ENCODE data around the gene DYNC1I1. TPM values are rescaled to one million over a fixed set of nuclear protein-coding genes. Genes with fewer than 3 reads are reported as not detected.

Gene DYNC1I1
- total RNA-seq, 6 donors from 2014 or later: 0.46 to 3.1 (median 1.7) TPM; not detected in 1

DNA sequence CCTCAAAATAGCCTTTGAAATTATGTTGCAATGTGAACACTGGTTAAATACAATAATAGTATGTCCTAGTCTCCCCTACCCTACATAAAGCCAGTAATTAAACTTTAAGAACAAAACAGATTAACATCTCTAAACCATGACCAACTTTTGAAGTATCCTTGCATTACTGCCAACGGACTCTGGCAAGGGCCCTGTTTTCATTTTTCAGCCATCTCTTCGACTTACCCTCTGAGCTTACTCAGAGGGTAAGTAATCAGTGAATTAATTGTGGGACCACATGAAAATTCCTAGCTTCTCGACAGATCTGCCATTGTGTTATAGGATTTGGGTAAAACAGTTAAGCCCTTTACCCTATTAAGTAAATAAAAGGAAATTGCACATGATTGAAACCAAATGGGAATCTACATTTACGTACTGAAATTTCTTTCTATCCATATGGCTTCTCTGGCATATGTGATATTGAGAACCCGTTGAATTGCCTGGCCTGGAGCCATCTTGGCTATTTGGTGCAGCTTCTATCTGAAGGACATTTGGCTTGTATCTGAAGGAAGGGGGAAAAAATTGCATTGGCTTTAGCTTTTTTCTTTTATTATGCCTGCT lies 39.6 kb downstream of the DYNC1I1 start:
- Histone ChIP-seq H3K36me3 (no peaks in the 10 kb centered on the region), H3K4me1 (no peaks in the 10 kb centered on the region), H3K4me3 (no peak overlapping the region), H3K9me3 (no peaks in the 10 kb centered on the region), H3K27ac (no peak overlapping the region), H3K27me3 (no peaks in the 10 kb centered on the region)
- TF ChIP-seq, protein P1, sequence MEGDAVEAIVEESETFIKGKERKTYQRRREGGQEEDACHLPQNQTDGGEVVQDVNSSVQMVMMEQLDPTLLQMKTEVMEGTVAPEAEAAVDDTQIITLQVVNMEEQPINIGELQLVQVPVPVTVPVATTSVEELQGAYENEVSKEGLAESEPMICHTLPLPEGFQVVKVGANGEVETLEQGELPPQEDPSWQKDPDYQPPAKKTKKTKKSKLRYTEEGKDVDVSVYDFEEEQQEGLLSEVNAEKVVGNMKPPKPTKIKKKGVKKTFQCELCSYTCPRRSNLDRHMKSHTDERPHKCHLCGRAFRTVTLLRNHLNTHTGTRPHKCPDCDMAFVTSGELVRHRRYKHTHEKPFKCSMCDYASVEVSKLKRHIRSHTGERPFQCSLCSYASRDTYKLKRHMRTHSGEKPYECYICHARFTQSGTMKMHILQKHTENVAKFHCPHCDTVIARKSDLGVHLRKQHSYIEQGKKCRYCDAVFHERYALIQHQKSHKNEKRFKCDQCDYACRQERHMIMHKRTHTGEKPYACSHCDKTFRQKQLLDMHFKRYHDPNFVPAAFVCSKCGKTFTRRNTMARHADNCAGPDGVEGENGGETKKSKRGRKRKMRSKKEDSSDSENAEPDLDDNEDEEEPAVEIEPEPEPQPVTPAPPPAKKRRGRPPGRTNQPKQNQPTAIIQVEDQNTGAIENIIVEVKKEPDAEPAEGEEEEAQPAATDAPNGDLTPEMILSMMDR (IDR thresholded peaks at IDR 0.05): no peak
- TF ChIP-seq POLR2A (IDR thresholded peaks at IDR 0.05): no peak
- no peak for TF ChIP-seq POLR2AphosphoS5 (IDR thresholded peaks at IDR 0.05)
- TF ChIP-seq EP300 (IDR thresholded peaks at IDR 0.05): no peak
- no peak for ATAC-seq (ENCODE audit: low FRiP score in 2 of 2)
- no peak for DNase-seq
- WGBS, 2 donors: 62 to 78% methylated on average over 5 of the region's 5 CpGs

DNA sequence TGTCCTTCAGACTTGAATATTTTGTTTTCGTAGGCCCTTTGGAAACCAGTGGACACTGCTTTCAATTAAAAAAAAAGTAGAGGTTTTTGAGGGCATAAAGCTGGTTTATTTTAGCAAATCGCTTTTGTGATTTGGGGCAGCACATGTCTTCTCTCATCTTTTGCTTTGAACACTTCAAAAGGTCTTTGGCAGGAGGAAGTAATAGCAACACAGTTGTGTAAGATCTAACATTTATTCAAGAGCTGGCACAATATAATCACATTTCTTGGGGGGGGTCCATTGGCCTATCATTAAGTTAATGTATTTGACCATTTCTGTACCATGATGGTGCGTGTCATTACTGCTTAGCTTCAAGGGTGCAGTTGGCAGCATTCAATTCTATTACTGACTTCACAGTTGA lies 42.4 kb downstream of the DYNC1I1 start:
- H3K9me3 ChIP-seq: no peaks in the 10 kb centered on the region
- no peak overlapping the region for H3K4me3 ChIP-seq
- no peak overlapping the region for H3K27ac ChIP-seq
- no peaks in the 10 kb centered on the region for H3K27me3 ChIP-seq
- no peaks in the 10 kb centered on the region for H3K36me3 ChIP-seq
- H3K4me1 ChIP-seq: no peaks in the 10 kb centered on the region
- no peak for ATAC-seq (ENCODE audit: low FRiP score in 2 of 2)
- no peak for DNase-seq
- 78 to 80% methylated on average over 3 of the region's 3 CpGs for WGBS, 2 donors
- TF ChIP-seq, protein P1 (IDR thresholded peaks at IDR 0.05): no peak
- no peak for TF ChIP-seq POLR2A (IDR thresholded peaks at IDR 0.05)
- no peak for TF ChIP-seq EP300 (IDR thresholded peaks at IDR 0.05)
- no peak for TF ChIP-seq POLR2AphosphoS5 (IDR thresholded peaks at IDR 0.05)

DNA sequence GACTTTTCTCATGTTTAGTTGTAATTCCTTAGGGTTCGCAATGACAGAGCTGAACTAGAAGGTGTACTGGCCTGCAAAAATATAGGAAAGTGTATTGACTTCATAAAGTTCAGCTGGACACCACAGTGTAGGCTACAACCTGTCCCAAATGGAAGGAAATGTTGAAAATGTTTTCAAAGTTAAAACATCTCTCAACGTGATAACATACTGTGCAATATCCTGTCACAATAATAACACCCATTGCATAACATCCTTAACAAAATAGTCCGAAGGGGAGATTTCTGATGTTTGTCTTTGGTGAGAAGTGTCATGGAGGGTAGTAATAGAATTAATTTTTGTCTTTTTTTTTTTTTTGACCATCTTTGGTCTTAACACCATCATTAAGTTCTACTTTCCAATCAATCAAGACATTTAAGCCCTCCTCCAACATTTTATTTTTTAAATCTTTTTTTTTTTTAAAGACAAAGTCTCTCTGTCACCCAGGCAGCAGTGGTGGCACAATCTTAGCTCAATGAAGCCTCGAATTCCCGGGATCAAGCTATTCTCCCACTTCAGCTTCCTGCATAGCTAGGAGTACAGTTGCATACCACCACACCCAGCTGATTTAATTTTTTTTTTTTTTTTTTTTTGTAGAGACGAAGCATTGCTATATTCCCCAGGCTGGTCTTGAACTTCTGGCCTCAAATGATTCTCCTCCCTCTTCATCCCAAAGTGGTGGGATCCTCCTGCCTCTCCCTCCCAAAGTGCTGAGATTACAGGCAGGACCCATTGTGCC lies 45.7 kb downstream of the DYNC1I1 start:
- 59 to 78% methylated on average over 6 of the region's 6 CpGs for WGBS, 2 donors
- Histone ChIP-seq H3K9me3 (no peaks in the 10 kb centered on the region), H3K27ac (no peak overlapping the region), H3K36me3 (no peaks in the 10 kb centered on the region), H3K27me3 (no peaks in the 10 kb centered on the region), H3K4me1 (no peaks in the 10 kb centered on the region), H3K4me3 (no peak overlapping the region)
- TF ChIP-seq, protein P1 (IDR thresholded peaks at IDR 0.05): no peak
- TF ChIP-seq EP300 (IDR thresholded peaks at IDR 0.05): no peak
- no peak for TF ChIP-seq POLR2AphosphoS5 (IDR thresholded peaks at IDR 0.05)
- ATAC-seq (ENCODE audit: low FRiP score in 2 of 2) (no peak), DNase-seq (no peak)

DNA sequence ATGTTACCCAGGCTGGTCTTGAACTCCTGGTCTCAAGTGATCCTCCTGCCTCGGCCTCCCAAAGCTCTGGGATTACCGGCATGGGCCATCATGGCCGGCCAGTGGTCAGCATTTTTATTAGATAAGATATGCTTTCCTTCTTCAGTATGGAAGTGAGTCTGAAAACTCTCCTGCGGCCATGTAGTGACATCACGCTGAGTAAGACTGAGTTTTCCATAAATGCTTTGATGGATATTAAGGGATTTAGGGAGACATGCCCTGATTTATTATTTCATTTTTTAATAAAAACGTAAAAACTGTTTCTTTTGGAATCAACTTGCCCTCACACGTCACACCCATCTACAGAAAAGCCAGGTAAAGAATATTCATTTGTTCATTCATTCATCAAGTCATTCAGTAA lies 48.4 kb downstream of the DYNC1I1 start:
- no peaks in the 10 kb centered on the region for H3K36me3 ChIP-seq
- no peak overlapping the region for H3K27ac ChIP-seq
- ATAC-seq (ENCODE audit: low FRiP score in 2 of 2) (no peak), DNase-seq (no peak)
- H3K27me3 ChIP-seq: no peaks in the 10 kb centered on the region
- no peak for TF ChIP-seq POLR2A (IDR thresholded peaks at IDR 0.05)
- TF ChIP-seq POLR2AphosphoS5 (IDR thresholded peaks at IDR 0.05): no peak
- TF ChIP-seq, protein P1 (IDR thresholded peaks at IDR 0.05): no peak
- TF ChIP-seq EP300 (IDR thresholded peaks at IDR 0.05): no peak
- H3K4me1 ChIP-seq: no peaks in the 10 kb centered on the region
- WGBS, 2 donors: 85 to 91% methylated on average over 7 of the region's 7 CpGs
- no peak overlapping the region for H3K4me3 ChIP-seq
- no peaks in the 10 kb centered on the region for H3K9me3 ChIP-seq

Measured in upper lobe of left lung (tissue), 6 donors.